GM18909 (cell line): ENCODE measurements around the gene TRAPPC8.
A peak's percentile ranks its signal among the peaks of the same experiment; 100 is the strongest.
"Not testable (repeated sequence)": the region's sequence is repeated elsewhere in the genome, so short reads cannot be mapped to it uniquely, and the experiment has no call there.

Experiments used
- ATAC-seq: cut with Tn5 transposase; IDR thresholded peaks from one replicate; pipeline ENCODE4 v1.9.1; 2021; ENCODE audit warnings: mild to moderate bottlenecking; ENCODE audit not compliant: unreplicated experiment, poor library complexity

The TRAPPC8 gene

DNA sequence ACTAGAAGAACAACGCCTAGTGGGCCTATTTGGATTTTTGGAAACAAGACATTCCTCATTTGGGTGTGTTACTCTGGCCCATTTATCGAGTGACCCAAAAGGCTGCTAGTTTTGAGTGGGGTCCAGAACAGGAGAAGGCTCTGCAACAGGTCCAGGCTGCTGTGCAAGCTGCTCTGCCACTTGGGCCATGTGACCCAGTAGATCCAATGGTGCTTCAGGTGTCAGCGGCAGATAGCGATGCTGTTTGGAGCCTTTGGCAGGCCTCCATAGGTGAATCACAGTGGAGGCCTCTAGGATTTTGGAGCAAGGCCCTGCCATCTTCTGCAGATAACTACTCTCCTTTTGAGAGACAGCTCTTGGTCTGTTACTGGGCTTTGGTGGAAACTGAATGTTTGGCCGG is 143.7 kb downstream of the TRAPPC8 start:
- not testable (repeated sequence) for ATAC-seq

DNA sequence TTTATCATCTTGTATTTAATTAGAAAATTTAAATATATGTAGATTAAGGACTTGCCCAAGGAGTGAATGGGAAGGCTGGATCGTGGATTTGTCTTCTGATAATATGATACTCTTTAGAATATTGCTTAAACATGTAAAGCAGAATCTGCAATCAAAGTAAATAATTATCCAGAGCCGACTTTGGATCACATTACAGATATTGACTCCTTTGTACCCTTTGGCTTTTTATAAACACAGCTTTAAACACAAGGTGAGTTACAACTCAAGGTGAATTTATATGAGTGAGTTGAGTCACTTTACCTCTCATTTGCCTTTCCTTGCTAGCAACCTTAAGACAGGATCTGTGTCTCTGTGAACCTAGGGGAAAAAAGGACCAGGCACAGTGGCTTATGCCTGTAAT is 144.5 kb downstream of the TRAPPC8 start:
- ATAC-seq: no peak

- no peak for ATAC-seq
Observed at GRCh38 chr18:31795747-31796146, 147.2 kb downstream of the TRAPPC8 start.

- no peak for ATAC-seq
Observed at GRCh38 chr18:31793531-31793930, 149.4 kb downstream of the TRAPPC8 start.

- no peak for ATAC-seq
Observed at GRCh38 chr18:31792580-31792911, 150.4 kb downstream of the TRAPPC8 start.

DNA sequence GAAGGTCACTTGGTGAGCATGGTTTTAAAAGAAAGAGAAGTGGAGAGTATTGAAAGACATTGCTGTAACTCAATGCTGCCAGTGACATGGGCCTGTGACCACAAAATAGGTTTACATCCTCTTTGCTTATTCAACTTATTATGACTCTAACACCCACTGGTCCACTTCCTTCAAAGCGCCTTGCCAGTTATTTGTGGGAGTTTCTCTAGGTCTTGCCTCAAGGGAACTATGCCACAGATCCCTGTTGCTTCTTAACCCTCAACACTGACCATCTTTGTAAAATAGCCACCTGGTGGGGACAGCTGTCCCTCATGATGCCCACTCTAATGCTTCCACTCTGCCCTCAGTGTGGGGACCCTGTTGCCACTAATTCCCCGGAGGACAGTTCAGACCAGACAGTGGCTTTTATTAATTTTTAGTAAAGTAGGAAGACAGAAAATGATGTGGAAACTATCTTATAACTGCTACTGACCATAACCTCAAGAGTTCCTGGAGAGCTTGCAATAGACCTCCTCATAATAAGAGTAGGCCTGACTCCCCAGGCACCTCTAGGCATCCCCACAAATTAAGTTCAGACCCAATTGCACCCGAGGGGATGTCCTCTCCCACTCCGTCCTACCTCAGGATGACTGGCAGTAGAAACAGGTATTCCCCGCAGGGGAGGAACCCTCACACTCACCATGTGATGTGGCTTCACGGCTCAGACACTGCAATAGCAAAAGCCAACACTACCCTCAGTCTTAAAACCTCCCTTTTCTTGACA is 150.9 kb downstream of the TRAPPC8 start:
- ATAC-seq: peak; percentile 98

DNA sequence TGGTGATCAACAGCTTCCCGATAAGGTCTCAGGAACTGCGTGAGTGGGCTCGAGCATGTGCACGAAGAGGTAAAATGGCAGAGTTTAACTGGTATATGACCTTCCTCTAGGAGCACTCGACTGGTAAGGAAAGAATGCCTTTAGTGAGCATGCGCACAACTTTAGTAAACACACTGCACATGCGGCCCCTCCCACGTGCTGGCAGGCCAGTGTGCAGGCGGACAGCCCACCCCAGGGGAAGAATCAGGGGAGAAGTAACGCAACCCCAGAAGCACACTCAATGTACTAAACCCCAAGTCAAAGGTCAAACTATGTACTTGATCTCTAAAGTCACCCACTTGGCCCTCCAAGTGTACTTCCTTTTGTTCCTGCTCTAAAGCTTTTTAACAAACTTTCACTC is 153.5 kb downstream of the TRAPPC8 start:
- no peak for ATAC-seq

GRCh38 chr18:31783059-31783458 is 159.9 kb downstream of the TRAPPC8 start:
- no peak for ATAC-seq
